Measurements from ENCODE around the gene PKIG.

- TF ChIP-seq CTCF (IDR thresholded peaks at IDR 0.05) = no peak
- no peak for TF ChIP-seq EP300 (IDR thresholded peaks at IDR 0.05)
- no peak for TF ChIP-seq POLR2A (IDR thresholded peaks at IDR 0.05)
Observed at GRCh38 chr20:44571362-44571988, 10.9 kb upstream of the PKIG start.
